Stimulated activated CD4-positive, alpha-beta T cell treated with anti-CD3 and anti-CD28 coated beads, Interleukin-12 subunit alpha, Interleukin-12 subunit beta, amount 100 ng/mL, for 24 hours (primary cell): ENCODE results near the gene CPHXL2.

ENCODE experiments used
- DNase-seq, 2 experiments: peaks; one replicate each; pipeline ENCODE4 v3.0.0-alpha.2; 2020; ENCODE audit warnings: low read depth in 2 of 2

CPHXL2 gene

GRCh38 chr16:75644240-75645012 lies 32.4 kb downstream of the CPHXL2 start:
- DNase-seq, result no peak

- no peak for DNase-seq
These were observed 36.2 kb downstream of the CPHXL2 start for GRCh38 chr16:75640598-75640997.

GRCh38 chr16:75635036-75635435 lies 41.8 kb downstream of the CPHXL2 start:
- DNase-seq, result no peak

GRCh38 chr16:75632857-75633256 lies 44.0 kb downstream of the CPHXL2 start:
- DNase-seq, result no peak

GRCh38 chr16:75630052-75630451 lies 46.8 kb downstream of the CPHXL2 start:
- DNase-seq, result no peak

GRCh38 chr16:75629132-75629531 lies 47.7 kb downstream of the CPHXL2 start:
- DNase-seq, result no peak

- no peak for DNase-seq
These were observed 48.5 kb downstream of the CPHXL2 start for GRCh38 chr16:75628351-75628750.

GRCh38 chr16:75627851-75628250 lies 49.0 kb downstream of the CPHXL2 start:
- DNase-seq, result no peak

GRCh38 chr16:75626806-75627205 lies 50.0 kb downstream of the CPHXL2 start:
- DNase-seq, result no peak

- no peak for DNase-seq
These were observed 51.9 kb downstream of the CPHXL2 start for GRCh38 chr16:75624921-75625334.

GRCh38 chr16:75622761-75623605 lies 53.8 kb downstream of the CPHXL2 start, which contains the start of gene ADAT1:
ADAT1 (minus strand) TSS chr16:75623281; CDS start chr16:75620799, 2,482 bp downstream.
- peak; percentile 96 to 98 for DNase-seq

- no peak for DNase-seq
These were observed 55.7 kb downstream of the CPHXL2 start for GRCh38 chr16:75621170-75621477.

- DNase-seq, result no peak
These were observed 56.3 kb downstream of the CPHXL2 start for GRCh38 chr16:75620326-75621169.

- no peak for DNase-seq
These were observed 58.0 kb downstream of the CPHXL2 start for GRCh38 chr16:75618780-75619179.

- no peak for DNase-seq
These were observed 59.7 kb downstream of the CPHXL2 start for GRCh38 chr16:75617121-75617520.

- no peak for DNase-seq
These were observed 60.2 kb downstream of the CPHXL2 start for GRCh38 chr16:75616521-75617010.

GRCh38 chr16:75615619-75616018 lies 61.2 kb downstream of the CPHXL2 start:
- DNase-seq, result no peak

- no peak for DNase-seq
These were observed 62.5 kb downstream of the CPHXL2 start for GRCh38 chr16:75614066-75614897.
